GM19193 (cell line): ENCODE measurements around the gene C1GALT1.

Experiments
- POLR2A ChIP-seq: IDR thresholded peaks from 4 replicates; pipeline ENCODE4 v1.6.1; 2011; ENCODE audit not compliant: insufficient read depth, insufficient read length; ENCODE audit errors: extremely low read depth

The C1GALT1 gene

GRCh38 chr7:7290429-7291122, 108.2 kb downstream of the C1GALT1 start:
- TF ChIP-seq POLR2A, result no peak

GRCh38 chr7:7292085-7292484, 109.7 kb downstream of the C1GALT1 start:
- no peak for TF ChIP-seq POLR2A

- TF ChIP-seq POLR2A, result no peak
Measured at GRCh38 chr7:7292608-7293007, 110.3 kb downstream of the C1GALT1 start.

GRCh38 chr7:7293092-7293491, 110.7 kb downstream of the C1GALT1 start:
- TF ChIP-seq POLR2A, result no peak

- TF ChIP-seq POLR2A, result no peak
Measured at GRCh38 chr7:7294911-7295310, 112.6 kb downstream of the C1GALT1 start.
